Measurements from ENCODE around the gene TGIF2LY. TPM values are rescaled to one million over a fixed set of nuclear protein-coding genes. Genes with fewer than 3 reads are reported as not detected.
"Not testable (repeated sequence)": the region's sequence is repeated elsewhere in the genome, so short reads cannot be mapped to it uniquely, and the experiment has no call there.

TGIF2LY gene
- not detected for total RNA-seq

- not testable (repeated sequence) for H3K9me3 Mint-ChIP-seq, H3K27me3 Mint-ChIP-seq, H3K4me3 Mint-ChIP-seq, H3K4me1 Mint-ChIP-seq, H3K36me3 Mint-ChIP-seq, H3K27ac Mint-ChIP-seq, DNase-seq
These were observed at the start of gene TGIF2LY for GRCh38 chrY:3578767-3579166. Gene TGIF2LY (plus strand): TSS chrY:3579067. CDS start chrY:3579245, 178 bp downstream.

Measured in activated naive CD8-positive, alpha-beta T cell treated with anti-CD3 and anti-CD28 coated beads for 36 hours (primary cell).